ENCODE measurements around the gene ZDHHC14. TPM values are rescaled to one million over a fixed set of nuclear protein-coding genes. Genes with fewer than 3 reads are reported as not detected.
"Not testable (repeated sequence)": the region's sequence is repeated elsewhere in the genome, so short reads cannot be mapped to it uniquely, and the experiment has no call there.

Gene ZDHHC14
- total RNA-seq, 2 experiments from 2014 or later = 1.1 to 1.2 TPM

DNA sequence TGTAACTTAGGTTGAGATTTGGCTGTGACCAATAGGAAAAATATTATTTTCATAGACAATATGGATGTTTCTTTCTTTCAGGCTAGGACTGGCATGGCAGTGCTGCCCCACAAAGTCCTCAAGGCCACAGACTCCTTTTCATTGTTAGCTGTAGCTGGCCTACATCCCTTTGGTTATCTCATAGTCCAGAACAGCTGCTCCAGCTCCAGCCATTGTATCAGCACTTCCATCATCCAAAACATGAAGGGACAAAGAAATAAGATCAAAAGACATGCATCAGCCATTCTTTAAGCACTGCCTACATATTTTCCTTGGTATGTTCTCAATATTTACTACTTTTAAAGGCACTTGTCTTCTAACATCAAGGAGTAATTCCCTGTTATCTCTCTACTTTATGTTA, 73.0 kb downstream of the ZDHHC14 start:
- H3K4me3 Mint-ChIP-seq = no peak overlapping the region
- no peaks in the 10 kb centered on the region for H3K9me3 Mint-ChIP-seq
- H3K36me3 Mint-ChIP-seq (ENCODE audit: low read depth) = no peaks in the 10 kb centered on the region
- no peak overlapping the region for H3K27ac Mint-ChIP-seq
- H3K27me3 Mint-ChIP-seq (ENCODE audit: low read depth) = peaks cover 2% of the 10 kb centered on the region
- DNase-seq = no peak
- H3K4me1 Mint-ChIP-seq (ENCODE audit: low read depth) = peaks cover 11% of the 10 kb centered on the region
- intact Hi-C loops (cut with micrococcal nuclease) = no loop called here
- CTCF ChIA-PET = no interaction called here

DNA sequence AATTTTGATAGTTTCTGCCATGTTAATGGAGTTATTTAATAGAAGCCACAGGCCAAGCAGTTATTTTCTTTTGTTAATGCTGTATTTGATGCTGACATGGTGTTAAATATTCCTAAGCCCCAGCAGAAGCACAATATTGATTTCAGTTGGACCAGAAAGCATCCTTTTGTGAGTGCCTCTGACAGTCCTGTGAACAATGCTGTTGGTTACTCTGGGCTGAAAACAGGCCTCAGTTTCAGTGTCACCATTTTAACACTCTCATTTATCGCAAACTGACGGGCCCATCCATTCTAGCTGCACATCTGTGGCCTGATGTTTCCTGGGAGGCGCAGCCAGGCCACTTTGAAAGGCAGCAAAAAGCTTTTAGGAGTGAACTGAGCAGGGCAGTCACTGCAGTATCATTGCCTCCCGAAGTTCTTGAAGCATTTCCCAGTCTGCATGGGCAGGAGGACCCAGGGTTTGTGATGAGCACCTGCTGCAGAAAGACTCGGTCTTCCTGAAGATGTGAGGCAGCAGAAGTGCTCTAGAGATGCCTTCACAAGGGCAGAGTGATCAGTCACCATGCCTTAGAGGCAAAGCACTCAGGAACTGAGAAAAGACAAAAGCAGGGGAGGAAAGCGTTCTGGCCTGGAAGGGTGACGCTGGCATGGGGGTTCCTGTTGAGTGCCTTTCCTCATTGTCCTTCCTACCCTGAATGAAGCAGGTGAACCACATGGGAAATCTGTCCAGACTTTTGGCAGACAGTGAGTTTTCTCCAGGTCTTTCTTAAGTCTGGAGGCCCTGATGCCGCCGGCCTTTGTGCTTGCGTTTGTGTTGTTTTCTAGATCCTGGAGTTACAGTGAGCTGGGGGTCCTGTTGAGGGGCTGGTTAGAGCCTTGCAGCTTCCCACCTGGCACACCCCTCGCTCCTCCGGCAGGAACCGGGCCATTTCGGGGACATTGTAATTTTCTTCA, 74.0 kb downstream of the ZDHHC14 start:
- CTCF ChIA-PET = no interaction called here
- intact Hi-C loops (cut with micrococcal nuclease) = no loop called here
- Mint-ChIP-seq H3K9me3 (no peaks in the 10 kb centered on the region), H3K4me1 (ENCODE audit: low read depth) (peaks cover 18% of the 10 kb centered on the region), H3K27ac (no peak overlapping the region), H3K4me3 (no peak overlapping the region), H3K27me3 (ENCODE audit: low read depth) (peaks cover 2% of the 10 kb centered on the region), H3K36me3 (ENCODE audit: low read depth) (no peaks in the 10 kb centered on the region)
- DNase-seq = no peak

DNA sequence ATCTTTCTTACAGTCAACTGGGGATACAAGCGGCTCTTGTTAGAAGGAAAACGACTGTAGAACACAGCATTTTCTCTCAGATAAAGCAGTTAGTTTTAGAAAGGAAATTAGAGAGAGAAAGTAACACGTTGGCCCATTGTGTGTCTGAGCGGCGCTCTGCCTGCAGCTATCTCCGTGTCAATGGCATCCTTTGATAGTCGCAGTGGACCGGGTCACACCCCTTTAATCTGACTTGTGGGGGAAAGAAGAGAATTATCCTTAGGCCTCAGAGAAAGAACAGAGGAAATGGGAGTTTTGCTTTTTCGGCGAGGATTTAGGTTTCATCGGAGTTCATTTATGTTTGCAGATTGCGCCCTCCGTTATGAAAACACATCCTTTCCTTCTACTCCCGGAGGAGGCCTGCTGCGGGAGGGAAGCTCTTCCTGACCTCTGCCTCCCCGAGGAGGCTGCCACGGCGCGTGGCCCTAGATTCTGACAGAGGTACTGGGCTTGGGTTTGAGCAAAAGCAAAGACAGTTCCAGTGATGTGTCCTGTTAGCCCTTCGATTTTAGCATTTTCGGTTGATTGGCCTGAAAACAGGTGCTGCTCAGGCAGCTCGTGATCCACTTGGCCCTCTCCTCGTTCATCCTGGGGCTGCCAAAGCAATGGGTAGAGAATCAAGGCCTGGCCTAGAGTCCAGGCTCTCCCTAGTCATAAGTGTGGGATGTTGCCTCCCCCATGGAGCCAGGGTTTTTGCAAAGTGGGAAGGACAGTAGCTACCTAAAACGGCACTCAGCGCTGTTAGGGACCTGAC, 74.9 kb downstream of the ZDHHC14 start:
- Mint-ChIP-seq H3K4me1 (ENCODE audit: low read depth) (peaks cover 25% of the 10 kb centered on the region), H3K27ac (no peak overlapping the region), H3K9me3 (no peaks in the 10 kb centered on the region), H3K36me3 (ENCODE audit: low read depth) (no peaks in the 10 kb centered on the region), H3K27me3 (ENCODE audit: low read depth) (peaks cover 2% of the 10 kb centered on the region), H3K4me3 (no peak overlapping the region)
- CTCF ChIA-PET = interaction anchor here (0.5 to 1.1 kb wide), 2 partner anchors 25 to 112 kb away, joined by 3 read pairs; no protein-coding TSS in a partner anchor
- no peak for DNase-seq
- intact Hi-C loops (cut with micrococcal nuclease) = no loop called here

DNA sequence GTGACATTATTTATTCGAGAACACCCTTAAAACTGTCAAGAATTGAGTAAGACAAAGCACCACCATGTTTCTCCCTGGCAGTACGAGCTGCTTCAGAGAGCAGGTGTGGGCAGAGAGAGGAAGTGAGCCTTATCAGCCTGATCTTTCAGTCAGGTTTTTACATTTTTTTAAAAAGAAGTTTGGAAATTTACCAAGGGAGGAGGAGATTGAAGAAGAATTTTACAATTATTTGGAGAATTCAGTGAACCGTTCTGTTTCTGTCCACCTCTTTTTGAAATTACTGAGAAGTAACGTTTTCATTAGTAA, 75.5 kb downstream of the ZDHHC14 start:
- Mint-ChIP-seq H3K27ac (no peak overlapping the region), H3K4me1 (ENCODE audit: low read depth) (peaks cover 30% of the 10 kb centered on the region), H3K9me3 (no peaks in the 10 kb centered on the region), H3K27me3 (ENCODE audit: low read depth) (peaks cover 2% of the 10 kb centered on the region), H3K4me3 (no peak overlapping the region), H3K36me3 (ENCODE audit: low read depth) (no peaks in the 10 kb centered on the region)
- DNase-seq = peak; percentile 44
- intact Hi-C loops (cut with micrococcal nuclease) = no loop called here
- CTCF ChIA-PET = interaction anchor here (0.5 to 1.1 kb wide), 2 partner anchors 26 to 111 kb away, joined by 3 read pairs; no protein-coding TSS in a partner anchor

DNA sequence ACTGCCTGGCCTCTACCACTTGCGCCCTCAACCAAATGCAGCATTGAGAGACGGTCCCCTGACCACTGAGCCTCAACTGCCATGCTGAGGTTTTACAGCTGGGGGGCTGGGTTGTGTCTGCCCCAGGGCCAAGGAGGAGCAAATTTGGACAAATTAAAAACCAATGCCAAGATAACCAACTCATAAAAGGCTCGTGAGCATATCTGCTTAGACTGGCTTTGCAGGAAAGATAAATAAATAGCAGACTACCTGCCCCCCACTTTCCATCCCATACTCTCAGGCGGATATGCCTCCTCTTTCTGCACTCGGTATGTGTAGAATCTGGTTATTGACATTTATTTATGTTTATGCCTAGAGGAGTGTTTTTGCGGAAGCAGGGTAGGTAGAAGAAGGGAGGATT, 76.8 kb downstream of the ZDHHC14 start:
- no peaks in the 10 kb centered on the region for H3K36me3 Mint-ChIP-seq (ENCODE audit: low read depth)
- no peak overlapping the region for H3K4me3 Mint-ChIP-seq
- DNase-seq = no peak
- peaks cover 30% of the 10 kb centered on the region for H3K4me1 Mint-ChIP-seq (ENCODE audit: low read depth)
- no peaks in the 10 kb centered on the region for H3K9me3 Mint-ChIP-seq
- intact Hi-C loops (cut with micrococcal nuclease) = no loop called here
- H3K27ac Mint-ChIP-seq = no peak overlapping the region
- CTCF ChIA-PET = no interaction called here
- peaks cover 2% of the 10 kb centered on the region for H3K27me3 Mint-ChIP-seq (ENCODE audit: low read depth)

DNA sequence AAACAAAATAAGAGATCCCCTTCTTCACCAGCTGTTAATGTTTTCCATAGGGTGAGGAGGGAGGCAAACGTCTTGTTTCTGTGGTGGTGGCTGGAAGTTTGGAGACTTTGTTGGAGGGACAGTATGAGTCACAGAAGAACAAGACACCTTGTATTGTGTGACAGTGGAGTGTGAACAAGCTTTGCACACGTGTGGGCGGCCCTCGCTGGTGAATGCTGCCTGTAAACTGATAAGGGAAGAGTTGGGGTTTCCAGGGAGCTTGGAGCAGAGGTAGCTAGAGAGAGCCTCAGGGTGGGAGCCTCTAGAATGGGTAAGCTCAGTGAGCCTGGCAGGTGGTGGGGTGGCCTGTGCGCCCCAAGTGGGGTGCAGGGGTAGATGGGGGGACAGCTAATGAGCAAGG, 78.3 kb downstream of the ZDHHC14 start:
- no peaks in the 10 kb centered on the region for H3K27me3 Mint-ChIP-seq (ENCODE audit: low read depth)
- H3K4me3 Mint-ChIP-seq = no peak overlapping the region
- peak overlapping the region; percentile 43 for H3K27ac Mint-ChIP-seq
- no peaks in the 10 kb centered on the region for H3K9me3 Mint-ChIP-seq
- DNase-seq = peak; percentile 53
- H3K4me1 Mint-ChIP-seq (ENCODE audit: low read depth) = peaks cover 30% of the 10 kb centered on the region
- no peaks in the 10 kb centered on the region for H3K36me3 Mint-ChIP-seq (ENCODE audit: low read depth)
- CTCF ChIA-PET = interaction anchor here (0.6 to 1.2 kb wide), 2 partner anchors 36 to 75 kb away, joined by 3 to 4 read pairs; no protein-coding TSS in a partner anchor
- intact Hi-C loops (cut with micrococcal nuclease) = no loop called here

DNA sequence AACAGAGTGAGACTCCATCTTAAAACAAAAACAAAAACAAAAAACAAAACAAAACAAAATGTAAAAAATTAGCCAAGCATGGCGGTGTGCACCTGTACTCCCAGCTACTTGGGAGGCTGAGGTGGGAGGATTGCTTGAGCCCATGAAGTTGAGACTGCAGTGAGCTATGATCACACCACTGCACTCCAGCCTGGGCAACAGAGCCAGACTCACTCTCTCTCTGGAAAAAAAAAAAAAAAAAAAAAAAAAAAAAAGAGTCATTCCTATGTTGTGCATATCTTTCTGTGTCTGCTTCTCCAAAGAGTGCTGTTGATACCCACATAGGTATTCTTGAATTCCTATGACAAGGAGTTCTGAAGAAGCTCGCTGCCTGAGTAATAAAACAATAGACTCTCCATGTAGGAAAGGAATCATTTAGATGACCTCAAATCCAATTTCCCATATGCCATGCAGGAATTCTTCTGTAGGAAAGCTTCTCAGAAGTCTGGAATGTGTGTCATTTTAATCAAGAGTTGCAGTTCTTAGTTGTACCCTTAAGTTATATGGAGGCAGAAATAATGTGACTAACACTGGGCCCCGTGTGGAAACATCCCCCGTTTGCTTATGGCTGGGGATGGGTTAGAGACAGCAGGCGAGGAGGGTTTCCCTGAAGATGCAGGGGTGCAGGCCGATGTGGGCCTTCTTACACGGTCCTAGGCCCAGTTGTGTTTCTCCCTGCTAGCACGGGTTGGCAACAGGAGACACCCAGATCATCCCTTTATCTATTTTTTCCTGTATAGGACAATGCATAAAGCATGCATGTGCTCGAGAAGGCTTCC, 79.4 kb downstream of the ZDHHC14 start:
- Mint-ChIP-seq H3K27me3 (ENCODE audit: low read depth) (no peaks in the 10 kb centered on the region), H3K4me3 (no peak overlapping the region), H3K9me3 (no peaks in the 10 kb centered on the region), H3K4me1 (ENCODE audit: low read depth) (peaks cover 37% of the 10 kb centered on the region), H3K27ac (peak overlapping the region; percentile 65), H3K36me3 (ENCODE audit: low read depth) (no peaks in the 10 kb centered on the region)
- intact Hi-C loops (cut with micrococcal nuclease) = loop anchor here (2.0 to 10.0 kb wide), 3 partner anchors 80 to 208 kb away; partner anchors contain the start of gene ZDHHC14
- CTCF ChIA-PET = interaction anchor here (1.2 kb wide), 1 partner anchor 76 kb away, joined by 3 read pairs; no protein-coding TSS in a partner anchor
- DNase-seq = peak; percentile 26

DNA sequence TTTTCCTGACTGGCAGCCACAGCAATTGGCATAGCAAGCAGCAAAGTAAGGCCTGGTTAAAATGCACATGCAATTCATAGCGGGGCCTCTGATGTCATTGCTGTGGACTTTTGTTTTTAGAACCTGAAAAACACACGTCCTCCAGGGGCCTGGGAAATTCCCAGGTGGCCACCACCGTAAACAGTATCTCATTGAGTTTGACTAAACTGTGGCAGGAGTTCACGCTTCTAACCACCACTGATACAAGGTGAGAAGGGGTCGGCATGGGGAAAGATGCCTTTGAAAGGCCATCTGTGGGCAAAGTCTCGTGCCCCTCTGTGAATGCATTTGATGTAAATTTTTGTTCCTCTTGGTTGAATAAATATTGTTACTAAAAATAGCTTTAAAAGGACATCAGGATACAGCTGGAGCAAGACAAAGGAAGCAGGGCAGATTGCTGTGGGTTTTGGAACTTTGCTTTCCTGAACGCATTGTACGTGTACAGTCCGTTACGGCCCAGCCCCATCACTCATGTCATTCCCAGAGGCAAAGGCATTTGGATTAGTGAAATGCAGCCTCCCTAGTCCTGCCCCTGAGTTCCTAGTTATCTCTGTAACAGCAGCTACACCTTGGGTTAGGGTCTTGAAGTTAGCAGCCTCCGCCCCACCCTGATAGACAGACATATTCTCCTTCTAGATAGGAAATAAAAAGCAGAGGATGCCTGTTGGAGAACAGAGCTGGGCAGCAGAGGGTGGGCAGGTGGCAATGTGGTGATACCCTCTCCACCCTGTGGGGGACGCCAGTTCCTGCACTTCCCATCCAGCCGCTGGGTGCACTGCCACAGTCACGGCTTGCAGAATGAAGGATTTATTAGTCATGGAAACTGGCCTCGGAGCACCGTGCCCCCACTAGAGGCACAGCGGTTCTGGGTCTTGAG, 80.3 kb downstream of the ZDHHC14 start:
- peaks cover 36% of the 10 kb centered on the region for H3K4me1 Mint-ChIP-seq (ENCODE audit: low read depth)
- H3K27me3 Mint-ChIP-seq (ENCODE audit: low read depth) = no peaks in the 10 kb centered on the region
- CTCF ChIA-PET = interaction anchor here (1.0 to 1.1 kb wide), 2 partner anchors 69 to 109 kb away, joined by 3 read pairs; no protein-coding TSS in a partner anchor
- H3K9me3 Mint-ChIP-seq = no peaks in the 10 kb centered on the region
- no peaks in the 10 kb centered on the region for H3K36me3 Mint-ChIP-seq (ENCODE audit: low read depth)
- H3K4me3 Mint-ChIP-seq = no peak overlapping the region
- DNase-seq = peak; percentile 91
- H3K27ac Mint-ChIP-seq = peak overlapping the region; percentile 65
- intact Hi-C loops (cut with micrococcal nuclease) = loop anchor here (1.0 to 10.0 kb wide), 5 partner anchors 32 to 208 kb away; partner anchors contain the start of gene ZDHHC14

DNA sequence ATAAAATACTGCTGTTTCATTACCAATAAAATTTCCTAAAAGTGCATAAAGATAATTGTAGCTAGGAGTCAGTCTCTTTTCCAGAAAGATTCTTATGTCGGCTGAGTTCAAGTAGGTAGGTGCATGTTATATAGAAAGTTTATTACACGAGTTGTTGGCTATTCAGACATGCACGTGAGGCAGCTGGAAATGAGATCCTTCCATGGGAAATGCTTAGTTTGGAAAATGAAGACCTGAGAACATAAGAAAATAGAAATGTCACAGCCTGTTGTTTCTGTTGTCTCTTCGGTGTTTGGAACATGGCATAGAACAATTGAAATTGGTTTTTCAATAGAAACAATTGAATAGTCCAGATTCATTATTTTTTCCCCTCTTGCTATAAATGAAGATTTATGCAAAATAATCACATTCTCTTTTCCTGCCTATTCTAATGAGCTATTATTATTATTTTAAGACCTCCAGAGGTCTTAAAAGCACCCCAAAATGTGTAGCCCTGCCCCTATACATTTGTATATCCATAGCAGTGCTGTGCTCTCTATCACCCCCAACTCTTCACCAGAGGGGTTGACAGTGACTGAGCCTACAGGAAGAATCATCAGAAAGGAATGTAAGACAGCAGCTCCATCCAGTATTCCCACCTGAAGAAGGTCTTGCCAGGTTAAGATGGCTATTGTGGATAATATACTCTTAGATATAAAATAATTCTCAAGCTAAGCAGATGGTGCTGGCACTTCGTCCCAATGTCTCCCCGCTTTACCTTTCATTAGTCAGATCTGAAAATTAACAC, 82.2 kb downstream of the ZDHHC14 start:
- Mint-ChIP-seq H3K4me3 (no peak overlapping the region), H3K4me1 (ENCODE audit: low read depth) (peaks cover 29% of the 10 kb centered on the region), H3K9me3 (no peaks in the 10 kb centered on the region), H3K27ac (no peak overlapping the region), H3K27me3 (ENCODE audit: low read depth) (no peaks in the 10 kb centered on the region), H3K36me3 (ENCODE audit: low read depth) (no peaks in the 10 kb centered on the region)
- CTCF ChIA-PET = no interaction called here
- DNase-seq = no peak
- intact Hi-C loops (cut with micrococcal nuclease) = loop anchor here (10.0 kb wide), 1 partner anchor 102 kb away; no protein-coding TSS in a partner anchor

DNA sequence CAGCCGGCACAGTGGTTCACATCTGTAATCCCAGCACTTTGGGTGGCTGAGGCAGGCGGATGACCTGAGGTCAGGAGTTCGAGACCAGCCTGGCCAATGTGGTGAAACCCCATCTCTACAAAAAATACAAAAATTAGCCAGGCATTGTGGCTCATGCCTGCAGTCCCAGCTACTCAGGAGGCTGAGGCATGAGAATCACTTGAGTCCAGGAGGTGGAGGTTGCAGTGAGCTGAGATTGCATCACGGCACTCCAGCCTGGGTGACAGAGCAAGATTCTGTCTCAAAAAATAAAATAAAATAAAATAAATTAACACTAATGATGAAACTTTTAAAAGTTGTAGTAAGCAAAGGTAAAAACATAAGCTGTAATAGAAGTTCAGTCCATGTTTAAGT, 82.7 kb downstream of the ZDHHC14 start:
- H3K27me3 Mint-ChIP-seq (ENCODE audit: low read depth); H3K9me3 Mint-ChIP-seq; H3K36me3 Mint-ChIP-seq (ENCODE audit: low read depth); H3K4me3 Mint-ChIP-seq; H3K27ac Mint-ChIP-seq; CTCF ChIA-PET; DNase-seq: not testable (repeated sequence)
- intact Hi-C loops (cut with micrococcal nuclease) = loop anchor here (10.0 kb wide), 1 partner anchor 101 kb away; no protein-coding TSS in a partner anchor
- peaks cover 29% of the 10 kb centered on the region for H3K4me1 Mint-ChIP-seq (ENCODE audit: low read depth)
